A549 (cell line): ENCODE data around the gene SAP30. TPM values are rescaled to one million over a fixed set of nuclear protein-coding genes. Genes with fewer than 3 reads are reported as not detected.

Experiments used
- ATAC-seq, 2 experiments: fragments of 200-7000 bp in 1 of 2; fragments of >200 bp in 1 of 2; cut with Nextera tagmentation in 1 of 2; cut with Tn5 transposase in 1 of 2; 3 replicates each; pipeline versions ENCODE4 v1.8.0 to v1.9.1; 2018 to 2020; ENCODE audit warnings: mild to moderate bottlenecking in 1 of 2, moderate library complexity in 1 of 2
- CTCF ChIA-PET: fragments of 300-600 bp; sonication (Branson Sonifier 250); formaldehyde crosslinking; extraction: SDS; loops from one replicate; lab custom pipeline; 2021; ENCODE audit warnings: antibody characterized with exemption, inconsistent platforms; lab: Yijun Ruan, JAX
- POLR2A ChIA-PET: fragments of 350-600 bp; formaldehyde crosslinking; extraction: SDS; loops from one replicate; lab custom pipeline; 2021; ENCODE audit warnings: antibody characterized with exemption, inconsistent platforms; lab: Yijun Ruan, JAX
- DNase-seq, 2 experiments: peaks; one replicate each; pipeline versions ENCODE4 v3.0.0 to v3.0.0-alpha.2; 2011 to 2016; ENCODE audit warnings: low read depth in 1 of 2, low spot score in 1 of 2
- FAIRE-seq: peaks from 2 replicates; lab custom pipeline; 2011; peaks lifted over from hg19 to GRCh38; lab: Jason Lieb, UNC
- H3K27ac ChIP-seq, 2 experiments: fragments of >200 bp; sonication (Bioruptor Twin); formaldehyde crosslinking; 3 replicates each; pipeline ENCODE4 v1.5.1; 2016 to 2017
- H3K4me1 ChIP-seq: fragments of >200 bp; sonication (Bioruptor Twin); formaldehyde crosslinking; 3 replicates; pipeline ENCODE4 v1.6.1; 2016
- H3K4me2 ChIP-seq: fragments of >200 bp; sonication (Bioruptor Twin); formaldehyde crosslinking; 3 replicates; pipeline ENCODE4 v1.6.1; 2016
- H3K4me3 ChIP-seq: fragments of >200 bp; sonication (Bioruptor Twin); formaldehyde crosslinking; 3 replicates; pipeline ENCODE4 v1.5.1; 2016
- H3K9me3 ChIP-seq: fragments of >200 bp; sonication (Bioruptor Twin); formaldehyde crosslinking; 3 replicates; pipeline ENCODE4 v1.6.1; 2016
- BCL3 ChIP-seq: fragments of >200 bp; sonication (Bioruptor Twin); formaldehyde crosslinking; IDR thresholded peaks from 3 replicates; pipeline ENCODE4 v1.6.1; 2016
- BHLHE40 ChIP-seq: IDR thresholded peaks from 2 replicates; pipeline ENCODE4 v1.6.1; 2012; ENCODE audit warnings: low read depth, low read length, inconsistent platforms
- CBX2 ChIP-seq: fragments of 200-600 bp; sonication (generic); IDR thresholded peaks from 2 replicates; pipeline ENCODE4 v1.6.1; 2016; ENCODE audit warnings: low read depth, mild to moderate bottlenecking, borderline replicate concordance
- CEBPB ChIP-seq, 2 experiments: fragments of >200 bp in 1 of 2; sonication (Bioruptor Twin) in 1 of 2; formaldehyde crosslinking in 1 of 2; IDR thresholded peaks; 2 replicates each; pipeline ENCODE4 v1.6.1; 2012 to 2016
- EHMT2 ChIP-seq: fragments of 200-600 bp; sonication (generic); IDR thresholded peaks from 2 replicates; pipeline ENCODE4 v1.6.1; 2016; ENCODE audit warnings: antibody characterized with exemption, low read depth, mild to moderate bottlenecking, moderate library complexity
- EP300 ChIP-seq, 2 experiments: fragments of >200 bp; sonication (Bioruptor Twin); formaldehyde crosslinking; IDR thresholded peaks; 2 replicates in 1 of 2; 3 replicates in 1 of 2; pipeline ENCODE4 v1.6.1; 2016 to 2017
- FOSL2 ChIP-seq, 2 experiments: fragments of 450-650 bp in 1 of 2; fragments of >200 bp in 1 of 2; sonication (Bioruptor Twin) in 1 of 2; formaldehyde crosslinking; IDR thresholded peaks; 2 replicates each; pipeline versions ENCODE4 v1.5.0 to v1.6.1; 2016 to 2020; ENCODE audit warnings: mild to moderate bottlenecking in 1 of 2, moderate library complexity in 1 of 2
- FOXS1 ChIP-seq: fragments of 250-450 bp; sonication (Bioruptor Pico); IDR thresholded peaks from 2 replicates; pipeline ENCODE4 v1.5.0; 2020; ENCODE audit warnings: mild to moderate bottlenecking, moderate library complexity
- GATA3 ChIP-seq: IDR thresholded peaks from 2 replicates; pipeline ENCODE4 v1.6.1; 2012; ENCODE audit warnings: borderline replicate concordance
- HES2 ChIP-seq: fragments of >200 bp; sonication (Bioruptor Twin); formaldehyde crosslinking; IDR thresholded peaks from 2 replicates; pipeline ENCODE4 v1.6.1; 2016
- JUN ChIP-seq, 2 experiments: fragments of >200 bp; sonication (Bioruptor Twin); formaldehyde crosslinking; IDR thresholded peaks; 2 replicates in 1 of 2; 3 replicates in 1 of 2; pipeline ENCODE4 v1.6.1; 2016 to 2017
- KDM1A ChIP-seq: fragments of 200-600 bp; sonication (generic); IDR thresholded peaks from 2 replicates; pipeline ENCODE4 v1.6.1; 2016; ENCODE audit warnings: low read depth, mild to moderate bottlenecking
- MAFK ChIP-seq: fragments of 450-650 bp; IDR thresholded peaks from 2 replicates; pipeline ENCODE4 v1.6.1; 2014; ENCODE audit not compliant: partially characterized antibody
- MAZ ChIP-seq: fragments of 150-350 bp; IDR thresholded peaks from 2 replicates; pipeline ENCODE4 v1.6.1; 2014; ENCODE audit warnings: antibody characterized with exemption, low read depth, low read length, borderline replicate concordance
- NFE2L2 ChIP-seq: fragments of 150-350 bp; conservative IDR thresholded peaks from 2 replicates; pipeline ENCODE4 v1.6.1; 2014; ENCODE audit warnings: low read length
- PHF8 ChIP-seq: fragments of 200-600 bp; sonication (generic); IDR thresholded peaks from 2 replicates; pipeline ENCODE4 v1.6.1; 2016; ENCODE audit warnings: low read depth, mild to moderate bottlenecking, antibody characterized with exemption, moderate library complexity, borderline replicate concordance
- POLR2AphosphoS2 ChIP-seq: conservative IDR thresholded peaks from 2 replicates; pipeline ENCODE4 v1.6.1; 2012; ENCODE audit warnings: low read length, improper control_type of control experiment, inconsistent platforms
- RARB ChIP-seq: fragments of 250-450 bp; sonication (Bioruptor Pico); IDR thresholded peaks from 2 replicates; pipeline ENCODE4 v1.8.0; 2021; ENCODE audit warnings: mild to moderate bottlenecking, moderate library complexity
- RCOR1 ChIP-seq: fragments of 150-350 bp; IDR thresholded peaks from 2 replicates; pipeline ENCODE4 v1.6.1; 2014; ENCODE audit warnings: antibody characterized with exemption, low read length, low read depth
- REST ChIP-seq: fragments of 200-600 bp; sonication (generic); IDR thresholded peaks from 2 replicates; pipeline ENCODE4 v1.6.1; 2016; ENCODE audit warnings: antibody characterized with exemption, mild to moderate bottlenecking, moderate library complexity
- RFX5 ChIP-seq: fragments of 450-650 bp; IDR thresholded peaks from 2 replicates; pipeline ENCODE4 v1.7.1; 2014; ENCODE audit warnings: antibody characterized with exemption, mild to moderate bottlenecking, moderate library complexity
- RNF2 ChIP-seq: fragments of 200-600 bp; sonication (generic); IDR thresholded peaks from 2 replicates; pipeline ENCODE4 v1.6.1; 2016; ENCODE audit warnings: low read depth, mild to moderate bottlenecking, antibody characterized with exemption, moderate library complexity, borderline replicate concordance
- SMC3 ChIP-seq: fragments of >200 bp; sonication (Bioruptor Twin); formaldehyde crosslinking; IDR thresholded peaks from 3 replicates; pipeline ENCODE4 v1.6.1; 2018; ENCODE audit warnings: inconsistent platforms
- USF2 ChIP-seq: fragments of 450-650 bp; IDR thresholded peaks from 2 replicates; pipeline ENCODE4 v1.6.1; 2014; ENCODE audit warnings: antibody characterized with exemption
- ZC3H11A ChIP-seq: fragments of 450-650 bp; IDR thresholded peaks from 2 replicates; pipeline ENCODE4 v1.6.1; 2014; ENCODE audit warnings: antibody characterized with exemption, mild to moderate bottlenecking
- ZNF302 ChIP-seq: fragments of 250-450 bp; sonication (Bioruptor Pico); IDR thresholded peaks from 2 replicates; pipeline ENCODE4 v1.9.0; 2021; ENCODE audit warnings: inconsistent platforms, mild to moderate bottlenecking, moderate library complexity
- ZSCAN20 ChIP-seq: fragments of 250-450 bp; sonication (Bioruptor Pico); IDR thresholded peaks from 2 replicates; pipeline ENCODE4 v1.8.0; 2022; ENCODE audit warnings: mild to moderate bottlenecking, moderate library complexity
- WGBS: methylation state at CpG from one replicate; pipeline ENCODE4 v1.1.6; 2017; ENCODE audit errors: missing lambda C conversion rate; 5-methylcytosine and 5-hydroxymethylcytosine counted together
- polyA plus RNA-seq, 4 experiments: library from polyadenylated mRNA; depleted of rRNA in 3 of 4; stranded (reverse); fragments of >200 nt; fragmentation: RNase III in 1 of 4; extraction: RNeasy Plus Mini Kit Qiagen cat#74134 plus additional on column Dnase treatment in 1 of 4; gene quantifications; 2 replicates in 3 of 4; 3 replicates in 1 of 4; pipeline ENCODE4 v1.2.3, GENCODE V29; 2011 to 2017

Gene SAP30
- polyA plus RNA-seq, 2 of the 4 experiments (the other 2 are of a cell fraction): 18.4 to 19.6 TPM

- FAIRE-seq (no peak), ATAC-seq (no peak), DNase-seq (no peak)
- Histone ChIP-seq H3K4me1 (no peaks in the 10 kb centered on the region), H3K4me3 (no peak overlapping the region), H3K4me2 (no peak overlapping the region), H3K27ac (no peak overlapping the region), H3K9me3 (no peaks in the 10 kb centered on the region)
- 77% methylated on average over 3 of the region's 3 CpGs for WGBS
- TF ChIP-seq USF2 (no peak), REST (no peak), ZNF302 (no peak), FOSL2 (IDR thresholded peaks at IDR 0.05) (no peak), FOSL2 (CRISPR knock-in tag; IDR thresholded peaks at IDR 0.05) (no peak), PHF8 (no peak), RCOR1 (no peak), JUN (IDR thresholded peaks at IDR 0.05) (no peak), BCL3 (no peak), EP300 (IDR thresholded peaks at IDR 0.05) (no peak), ZSCAN20 (no peak), CEBPB (IDR thresholded peaks at IDR 0.05) (no peak), MAFK (no peak), FOXS1 (no peak), SMC3 (no peak), MAZ (no peak), ZC3H11A (no peak), NFE2L2 (no peak), RNF2 (no peak)
- POLR2A ChIA-PET: no interaction called here
- CTCF ChIA-PET: no interaction called here
These were observed 26.8 kb upstream of the SAP30 start for GRCh38 chr4:173343832-173344397.

- ATAC-seq (no peak), DNase-seq (no peak), FAIRE-seq (no peak)
- H3K27ac ChIP-seq: no peak overlapping the region
- no peak overlapping the region for H3K4me3 ChIP-seq
- POLR2A ChIA-PET: interaction anchor here (2.0 kb wide), 1 partner anchor 11 kb away, joined by 8 read pairs; the partner anchor contains the start of gene HMGB2
- no peak overlapping the region for H3K4me2 ChIP-seq
- CTCF ChIA-PET: interaction anchor here (0.8 to 1.5 kb wide), 2 partner anchors 10 to 74 kb away, joined by 4 to 5 read pairs; no protein-coding TSS in a partner anchor
- H3K9me3 ChIP-seq: no peaks in the 10 kb centered on the region
- no peaks in the 10 kb centered on the region for H3K4me1 ChIP-seq
- 45% methylated on average over 2 of the region's 2 CpGs for WGBS
- TF ChIP-seq RFX5 (no peak), REST (no peak), CEBPB (IDR thresholded peaks at IDR 0.05) (no peak), RCOR1 (no peak), HES2 (no peak), BCL3 (no peak), SMC3 (no peak), EHMT2 (no peak), POLR2AphosphoS2 (no peak), BHLHE40 (no peak), CBX2 (no peak), ZC3H11A (no peak), RARB (CRISPR knock-in tag) (no peak), GATA3 (no peak), KDM1A (no peak)
These were observed 25.1 kb upstream of the SAP30 start for GRCh38 chr4:173345648-173346047.
